HepG2 (cell line): ENCODE results near the gene CCDC33. TPM values are rescaled to one million over a fixed set of nuclear protein-coding genes. Genes with fewer than 3 reads are reported as not detected.

Experiments
- ATAC-seq: fragments of 200-7000 bp; cut with Tn5 transposase; 3 replicates; pipeline ENCODE4 v1.9.1; 2020; ENCODE audit warnings: mild to moderate bottlenecking, moderate library complexity
- Bru-seq: library from RNA; stranded (reverse); fragments of 400-500 nt; gene quantifications from one replicate; lab custom pipeline; 2021; lab: Mats Ljungman, UMichigan
- BruChase-seq, 2 experiments: library from RNA; stranded (reverse); fragments of 400-500 nt; gene quantifications; one replicate each; lab custom pipeline; 2021; lab: Mats Ljungman, UMichigan
- BruUV-seq: library from RNA; stranded (reverse); fragments of 400-500 nt; replicated peaks from 2 replicates; lab custom pipeline; 2021; lab: Mats Ljungman, UMichigan
- CTCF ChIA-PET: fragments of 300-600 bp; formaldehyde crosslinking; extraction: SDS; loops from one replicate; lab custom pipeline; 2021; ENCODE audit warnings: low total read pairs, inconsistent platforms, low intra/inter-chr PET ratio; lab: Yijun Ruan, JAX
- POLR2A ChIA-PET: fragments of 350-600 bp; sonication (Branson Sonifier 250); formaldehyde crosslinking; loops from one replicate; lab custom pipeline; 2020; ENCODE audit warnings: antibody characterized with exemption, inconsistent platforms; lab: Yijun Ruan, JAX
- DNase-seq: peaks from one replicate; pipeline ENCODE4 v3.0.0-alpha.2; 2015; ENCODE audit warnings: low spot score
- FAIRE-seq: peaks from 3 replicates; lab custom pipeline; 2011; peaks lifted over from hg19 to GRCh38; lab: Jason Lieb, UNC
- H2AFZ ChIP-seq: one replicate; pipeline ENCODE4 v1.6.1; 2011; ENCODE audit warnings: low read length, inconsistent platforms
- H3K27ac ChIP-seq: fragments of 300-600 bp; 3 replicates; pipeline ENCODE4 v1.8.0; 2011; ENCODE audit warnings: mixed run types, mild to moderate bottlenecking, mixed read lengths, low read length, inconsistent platforms; ENCODE audit not compliant: insufficient read depth; ENCODE audit errors: extremely low read length
- H3K27me3 ChIP-seq, 2 experiments: fragments of 200-600 bp in 1 of 2; 2 replicates in 1 of 2; 3 replicates in 1 of 2; pipeline versions ENCODE4 v1.6.0 to v1.8.0; 2011; ENCODE audit warnings: low read length in 2 of 2, mild to moderate bottlenecking in 2 of 2, moderate library complexity in 2 of 2, inconsistent platforms in 1 of 2; ENCODE audit not compliant: insufficient read depth in 2 of 2, control insufficient read depth in 1 of 2
- H3K36me3 ChIP-seq, 2 experiments: fragments of 200-600 bp in 1 of 2; replicated peaks in 1 of 2; 2 replicates in 1 of 2; 3 replicates in 1 of 2; pipeline versions ENCODE4 v1.5.1 to v1.8.0; 2011; ENCODE audit warnings: low read length in 2 of 2, inconsistent platforms in 1 of 2; ENCODE audit not compliant: insufficient read depth in 2 of 2, control insufficient read depth in 1 of 2
- H3K4me1 ChIP-seq: 2 replicates; pipeline ENCODE4 v1.5.1; 2012; ENCODE audit warnings: low read length, inconsistent platforms; ENCODE audit not compliant: insufficient read depth
- H3K4me2 ChIP-seq: 2 replicates; pipeline ENCODE4 v1.6.0; 2011; ENCODE audit warnings: low read depth, low read length, inconsistent platforms
- H3K4me3 ChIP-seq, 3 experiments: fragments of 200-600 bp in 1 of 3; sonication (generic), shearing (Covaris generic) in 1 of 3; replicated peaks in 1 of 3; 2 replicates each; pipeline ENCODE4 v1.5.1; 2011 to 2016; ENCODE audit warnings: low read length in 3 of 3, inconsistent platforms in 2 of 3, low read depth in 2 of 3, mild to moderate bottlenecking in 2 of 3, control low read depth in 1 of 3, mixed read lengths in 1 of 3; ENCODE audit not compliant: insufficient read depth in 1 of 3
- H3K79me2 ChIP-seq: one replicate; pipeline ENCODE4 v1.6.1; 2011; ENCODE audit warnings: low read length, inconsistent platforms; ENCODE audit not compliant: insufficient read depth
- H3K9ac ChIP-seq: 2 replicates; pipeline ENCODE4 v1.6.0; 2011; ENCODE audit warnings: mild to moderate bottlenecking, low read depth, low read length, inconsistent platforms; ENCODE audit not compliant: insufficient read depth
- H3K9me3 ChIP-seq: 2 replicates; pipeline ENCODE4 v1.5.1; 2012; ENCODE audit warnings: mild to moderate bottlenecking, low read length
- H4K20me1 ChIP-seq: 2 replicates; pipeline ENCODE4 v1.6.0; 2011; ENCODE audit warnings: inconsistent platforms, mild to moderate bottlenecking, low read length, moderate library complexity; ENCODE audit not compliant: insufficient read depth
- EEA1 ChIP-seq: sonication (generic); formaldehyde crosslinking; IDR thresholded peaks from 2 replicates; pipeline ENCODE4 v1.5.1; 2020; ENCODE audit warnings: mild to moderate bottlenecking, missing genetic modification reagents, borderline replicate concordance
- HMG20A ChIP-seq: IDR thresholded peaks from 2 replicates; pipeline ENCODE4 v1.6.1; 2016; ENCODE audit warnings: borderline replicate concordance
- NONO ChIP-seq, 2 experiments: fragments of 450-650 bp in 1 of 2; sonication (generic) in 1 of 2; formaldehyde crosslinking in 1 of 2; IDR thresholded peaks in 1 of 2; conservative IDR thresholded peaks in 1 of 2; 2 replicates each; pipeline versions ENCODE4 v1.6.1 to v1.8.0; 2017 to 2022; ENCODE audit warnings: mild to moderate bottlenecking in 1 of 2, missing genetic modification reagents in 1 of 2, moderate library complexity in 1 of 2
- RFXAP ChIP-seq: sonication (generic); formaldehyde crosslinking; IDR thresholded peaks from 2 replicates; pipeline ENCODE4 v1.4.0; 2020; ENCODE audit warnings: missing genetic modification reagents, borderline replicate concordance
- SAP130 ChIP-seq: IDR thresholded peaks from 2 replicates; pipeline ENCODE4 v1.6.1; 2016; ENCODE audit warnings: low read depth
- ZNF230 ChIP-seq: sonication (generic); formaldehyde crosslinking; IDR thresholded peaks from 2 replicates; pipeline ENCODE4 v1.4.0; 2020; ENCODE audit warnings: mild to moderate bottlenecking, missing genetic modification reagents
- WGBS: methylation state at CpG from one replicate; pipeline ENCODE4 v1.1.6; 2017; ENCODE audit warnings: low lambda C conversion rate; 5-methylcytosine and 5-hydroxymethylcytosine counted together
- in situ Hi-C: cut with HindIII; loops from 2 replicates; pipeline ENCODE4 v1.10.0; 2017; ENCODE audit warnings: low pct_unique_long_range_greater_than_20kb; ENCODE audit not compliant: extremely low pct_ligation_motif_present
- intact Hi-C: fragments of 100-400 bp; cut with micrococcal nuclease; formaldehyde crosslinking; loops from one replicate; pipeline ENCODE4 v1.10.0; 2022; ENCODE audit not compliant: unreplicated experiment
- long read RNA-seq, 2 experiments: library from RNA in 1 of 2; library from polyadenylated mRNA in 1 of 2; stranded (forward) in 1 of 2; unstranded in 1 of 2; transcript quantifications; one replicate each; pipeline ENCODE4 v2.0.0, GENCODE V29; 2019 to 2022
- polyA minus RNA-seq, 3 experiments: library from RNA; depleted of rRNA, polyadenylated mRNA; stranded (reverse); fragments of >200 nt; gene quantifications; 2 replicates each; pipeline ENCODE4 v1.2.3, GENCODE V29; 2011; ENCODE audit warnings: low replicate concordance in 1 of 3
- polyA plus RNA-seq, 8 experiments: library from polyadenylated mRNA; depleted of rRNA in 3 of 8; stranded (reverse) in 7 of 8; unstranded in 1 of 8; fragments of >200 nt; fragmentation: Illumina TruSeq in 4 of 8; extraction: Trizol in 4 of 8; gene quantifications; 2 replicates each; pipeline versions ENCODE4 v1.2.1 to v1.2.3, GENCODE V29; 2011 to 2016; ENCODE audit warnings: low read depth in 4 of 8, missing spikeins in 1 of 8, mixed read lengths in 1 of 8; ENCODE audit not compliant: insufficient read depth in 1 of 8
- total RNA-seq, 5 experiments: library from RNA; depleted of rRNA; stranded (reverse); fragments of >200 nt; fragmentation: Illumina TruSeq; extraction: Trizol; gene quantifications; 2 replicates each; pipeline ENCODE4 v1.2.3, GENCODE V29; 2016; ENCODE audit warnings: low read depth in 1 of 5
- TF ChIP-seq, protein P1 (sequence below): sonication (generic); formaldehyde crosslinking; IDR thresholded peaks from one replicate; pipeline ENCODE4 v1.5.1; 2020; ENCODE audit warnings: mild to moderate bottlenecking, missing genetic modification reagents; ENCODE audit errors: not compliant biosample characterization

Gene CCDC33
- total RNA-seq (2016; rRNA removed; fragmentation: Illumina TruSeq; extraction: Trizol) (not detected in 2 replicates), polyA plus RNA-seq (2011; rRNA removed) (0.08 and 0.30 TPM in 2 replicates), polyA minus RNA-seq (2011; rRNA and poly(A)+ RNA removed; ENCODE audit: low replicate concordance) (0.14 TPM in 1 of 2 replicates, not detected in the other), Bru-seq, nascent RNA (percentile 4 among the genes with signal in this experiment), BruChase-seq, experiment 1, labeled RNA remaining after a 6-hour chase (not detected), BruChase-seq, experiment 2, labeled RNA remaining after a 2-hour chase (percentile 7 among the genes with signal in this experiment)
- total RNA-seq (2016; cell fraction: cytosol; rRNA removed; fragmentation: Illumina TruSeq; extraction: Trizol; ENCODE audit: low read depth), result not detected in 2 replicates
- not detected in 2 replicates for total RNA-seq (2016; cell fraction: insoluble cytoplasmic fraction; rRNA removed; fragmentation: Illumina TruSeq; extraction: Trizol)
- total RNA-seq (2016; cell fraction: membrane; rRNA removed; fragmentation: Illumina TruSeq; extraction: Trizol), result 0.14 and 0.53 TPM in 2 replicates
- not detected in 2 replicates for total RNA-seq (2016; cell fraction: nucleus; rRNA removed; fragmentation: Illumina TruSeq; extraction: Trizol)
- 0.05 and 0.09 TPM in 2 replicates for polyA plus RNA-seq (2011; cell fraction: cytosol; rRNA removed)
- 0.35 TPM in 1 of 2 replicates, not detected in the other for polyA plus RNA-seq (2011; cell fraction: nucleus; rRNA removed)
- 0.20 TPM in 1 of 2 replicates, not detected in the other for polyA plus RNA-seq (2012)
- 0.25 and 0.37 TPM in 2 replicates for polyA plus RNA-seq (2016; cell fraction: cytosol; fragmentation: Illumina TruSeq; extraction: Trizol; ENCODE audit: low read depth)
- polyA plus RNA-seq (2016; cell fraction: insoluble cytoplasmic fraction; fragmentation: Illumina TruSeq; extraction: Trizol; ENCODE audit: low read depth), result not detected in 2 replicates
- polyA plus RNA-seq (2016; cell fraction: membrane; fragmentation: Illumina TruSeq; extraction: Trizol; ENCODE audit: low read depth), result 0.37 and 0.68 TPM in 2 replicates
- not detected in 2 replicates for polyA plus RNA-seq (2016; cell fraction: nucleus; fragmentation: Illumina TruSeq; extraction: Trizol; ENCODE audit: insufficient read depth, low read depth)
- polyA minus RNA-seq (2011; cell fraction: cytosol; rRNA and poly(A)+ RNA removed), result not detected in 2 replicates
- polyA minus RNA-seq (2011; cell fraction: nucleus; rRNA and poly(A)+ RNA removed), result not detected in 2 replicates
- long read RNA-seq, experiment 1, partial matches to known transcripts, result 1 of 1 reads
- long read RNA-seq, experiment 1, other reads (novel, unspliced or antisense), result 0 of 1 reads
- long read RNA-seq, experiment 2, result 0 reads

DNA sequence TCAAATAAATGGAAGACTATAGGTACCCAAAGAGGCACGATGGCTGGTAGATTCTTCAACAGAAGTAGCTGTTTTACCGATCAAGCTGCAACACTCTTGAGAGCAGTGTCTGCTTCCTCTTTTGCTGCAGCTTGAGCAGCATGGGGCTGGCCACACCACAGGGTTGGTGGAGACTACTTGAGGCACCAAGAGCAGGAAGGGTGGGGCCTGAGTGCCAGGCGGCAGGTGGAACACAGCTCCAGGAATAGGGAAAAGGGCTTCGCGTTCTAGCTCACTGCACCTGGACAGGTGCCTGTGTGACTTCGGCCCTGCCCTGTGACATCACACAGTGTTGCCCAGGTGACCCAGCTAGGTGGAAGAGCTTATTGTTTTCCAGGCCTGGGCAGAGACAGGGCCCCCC, at the start of gene CCDC33:
Gene CCDC33 (plus strand): TSS at position 365 of the 400 bp plus-strand sequence. CDS start 394 bp downstream, outside the sequence.
- peaks cover 7% of the 10 kb centered on the region; the same call in 1 of the 2 replicates for H3K4me1 ChIP-seq
- H3K27ac ChIP-seq, result no peak within 1 kb of the TSS
- in situ Hi-C loops, result no loop called here
- TF ChIP-seq HMG20A (no peak), ZNF230 (CRISPR knock-in tag) (no peak), EEA1 (CRISPR knock-in tag) (no peak), SAP130 (CRISPR knock-in tag) (no peak), RFXAP (CRISPR knock-in tag) (no peak), NONO (IDR thresholded peaks at IDR 0.05) (no peak), NONO (CRISPR knock-in tag; conservative IDR thresholded peaks at IDR 0.05) (no peak)
- TF ChIP-seq, protein P1, sequence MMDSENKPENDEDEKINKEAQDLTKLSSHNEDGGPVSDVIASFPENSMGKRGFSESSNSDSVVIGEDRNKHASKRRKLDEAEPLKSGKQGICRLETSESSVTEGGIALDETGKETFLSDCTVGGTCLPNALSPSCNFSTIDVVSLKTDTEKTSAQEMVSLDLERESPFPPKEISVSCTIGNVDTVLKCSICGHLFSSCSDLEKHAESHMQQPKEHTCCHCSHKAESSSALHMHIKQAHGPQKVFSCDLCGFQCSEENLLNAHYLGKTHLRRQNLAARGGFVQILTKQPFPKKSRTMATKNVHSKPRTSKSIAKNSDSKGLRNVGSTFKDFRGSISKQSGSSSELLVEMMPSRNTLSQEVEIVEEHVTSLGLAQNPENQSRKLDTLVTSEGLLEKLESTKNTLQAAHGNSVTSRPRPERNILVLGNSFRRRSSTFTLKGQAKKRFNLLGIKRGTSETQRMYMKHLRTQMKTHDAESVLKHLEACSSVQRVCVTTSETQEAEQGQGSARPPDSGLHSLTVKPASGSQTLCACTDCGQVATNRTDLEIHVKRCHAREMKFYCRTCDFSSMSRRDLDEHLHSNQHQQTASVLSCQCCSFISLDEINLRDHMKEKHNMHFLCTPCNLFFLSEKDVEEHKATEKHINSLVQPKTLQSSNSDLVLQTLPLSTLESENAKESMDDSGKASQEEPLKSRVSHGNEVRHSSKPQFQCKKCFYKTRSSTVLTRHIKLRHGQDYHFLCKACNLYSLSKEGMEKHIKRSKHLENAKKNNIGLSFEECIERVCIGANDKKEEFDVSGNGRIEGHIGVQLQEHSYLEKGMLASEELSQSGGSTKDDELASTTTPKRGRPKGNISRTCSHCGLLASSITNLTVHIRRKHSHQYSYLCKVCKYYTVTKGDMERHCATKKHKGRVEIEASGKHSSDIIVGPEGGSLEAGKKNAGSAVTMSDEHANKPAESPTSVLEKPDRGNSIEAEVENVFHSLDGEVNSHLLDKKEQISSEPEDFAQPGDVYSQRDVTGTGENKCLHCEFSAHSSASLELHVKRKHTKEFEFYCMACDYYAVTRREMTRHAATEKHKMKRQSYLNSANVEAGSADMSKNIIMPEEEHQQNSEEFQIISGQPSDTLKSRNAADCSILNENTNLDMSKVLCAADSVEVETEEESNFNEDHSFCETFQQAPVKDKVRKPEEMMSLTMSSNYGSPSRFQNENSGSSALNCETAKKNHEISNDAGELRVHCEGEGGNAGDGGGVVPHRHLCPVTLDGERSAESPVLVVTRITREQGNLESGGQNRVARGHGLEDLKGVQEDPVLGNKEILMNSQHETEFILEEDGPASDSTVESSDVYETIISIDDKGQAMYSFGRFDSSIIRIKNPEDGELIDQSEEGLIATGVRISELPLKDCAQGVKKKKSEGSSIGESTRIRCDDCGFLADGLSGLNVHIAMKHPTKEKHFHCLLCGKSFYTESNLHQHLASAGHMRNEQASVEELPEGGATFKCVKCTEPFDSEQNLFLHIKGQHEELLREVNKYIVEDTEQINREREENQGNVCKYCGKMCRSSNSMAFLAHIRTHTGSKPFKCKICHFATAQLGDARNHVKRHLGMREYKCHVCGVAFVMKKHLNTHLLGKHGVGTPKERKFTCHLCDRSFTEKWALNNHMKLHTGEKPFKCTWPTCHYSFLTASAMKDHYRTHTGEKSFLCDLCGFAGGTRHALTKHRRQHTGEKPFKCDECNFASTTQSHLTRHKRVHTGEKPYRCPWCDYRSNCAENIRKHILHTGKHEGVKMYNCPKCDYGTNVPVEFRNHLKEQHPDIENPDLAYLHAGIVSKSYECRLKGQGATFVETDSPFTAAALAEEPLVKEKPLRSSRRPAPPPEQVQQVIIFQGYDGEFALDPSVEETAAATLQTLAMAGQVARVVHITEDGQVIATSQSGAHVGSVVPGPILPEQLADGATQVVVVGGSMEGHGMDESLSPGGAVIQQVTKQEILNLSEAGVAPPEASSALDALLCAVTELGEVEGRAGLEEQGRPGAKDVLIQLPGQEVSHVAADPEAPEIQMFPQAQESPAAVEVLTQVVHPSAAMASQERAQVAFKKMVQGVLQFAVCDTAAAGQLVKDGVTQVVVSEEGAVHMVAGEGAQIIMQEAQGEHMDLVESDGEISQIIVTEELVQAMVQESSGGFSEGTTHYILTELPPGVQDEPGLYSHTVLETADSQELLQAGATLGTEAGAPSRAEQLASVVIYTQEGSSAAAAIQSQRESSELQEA (CRISPR knock-in tag), result no peak

More for the DNA sequence above, at the start of gene CCDC33:
- no peak within 1 kb of the TSS for H3K9ac ChIP-seq
- intact Hi-C loops, result no loop called here
- no peak within 1 kb of the TSS for H3K4me2 ChIP-seq
- H3K79me2 ChIP-seq, result no peaks in the 10 kb centered on the region
- DNase-seq, result no peak
- peaks cover 2 to 18% of the 10 kb centered on the region in 2 experiments; a peak in 4 of 5 replicates for H3K27me3 ChIP-seq
- ATAC-seq, result no peak
- no TSS peak for BruUV-seq
- ChIA-PET CTCF (no interaction called here), POLR2A (no interaction called here)
- no peaks in the 10 kb centered on the region for H3K9me3 ChIP-seq
- no peak for FAIRE-seq
- H2AFZ ChIP-seq, result no peak within 1 kb of the TSS
- no peaks in the 10 kb centered on the region for H4K20me1 ChIP-seq
- H3K4me3 ChIP-seq, result no peak within 1 kb of the TSS
- 46% methylated on average over 5 of the region's 6 CpGs for WGBS
- no peaks in the 10 kb centered on the region for H3K36me3 ChIP-seq
